Glutamatergic neuron (in vitro differentiated cells): ENCODE measurements around the gene DDX54. TPM values are rescaled to one million over a fixed set of nuclear protein-coding genes. Genes with fewer than 3 reads are reported as not detected.

Experiments
- DNase-seq: peaks from one replicate; pipeline ENCODE4 v3.0.0; 2022
- H3K27ac Mint-ChIP-seq: one replicate; pipeline ENCODE4 v1.8.0; 2020; ENCODE audit warnings: mild to moderate bottlenecking, mixed read lengths, inconsistent platforms; ENCODE audit not compliant: unreplicated experiment
- H3K27me3 Mint-ChIP-seq: one replicate; pipeline ENCODE4 v1.8.0; 2020; ENCODE audit warnings: mild to moderate bottlenecking, moderate library complexity, mixed read lengths, inconsistent platforms; ENCODE audit not compliant: unreplicated experiment
- H3K36me3 Mint-ChIP-seq: one replicate; pipeline ENCODE4 v1.8.0; 2020; ENCODE audit warnings: mild to moderate bottlenecking, mixed read lengths, inconsistent platforms; ENCODE audit not compliant: unreplicated experiment
- H3K4me1 Mint-ChIP-seq: one replicate; pipeline ENCODE4 v1.8.0; 2020; ENCODE audit warnings: mild to moderate bottlenecking, low read depth, mixed read lengths, inconsistent platforms; ENCODE audit not compliant: unreplicated experiment
- H3K4me3 Mint-ChIP-seq: one replicate; pipeline ENCODE4 v1.8.0; 2020; ENCODE audit warnings: mild to moderate bottlenecking, mixed read lengths, inconsistent platforms; ENCODE audit not compliant: unreplicated experiment
- H3K9me3 Mint-ChIP-seq: one replicate; pipeline ENCODE4 v1.8.0; 2020; ENCODE audit warnings: mild to moderate bottlenecking, moderate library complexity, mixed read lengths, inconsistent platforms; ENCODE audit not compliant: unreplicated experiment
- CTCF ChIP-seq: fragments of 200-600 bp; sonication (generic); IDR thresholded peaks from one replicate; pipeline ENCODE4 v1.5.0; 2021; ENCODE audit not compliant: partially characterized antibody, unreplicated experiment
- total RNA-seq: library from RNA; stranded (reverse); fragmentation: NEBNext Ultra II Directional; extraction: Animal tissue kit (Norgen Biotek cat#: 25700); gene quantifications from one replicate; pipeline ENCODE4 v1.2.1, GENCODE V29; 2021; ENCODE audit not compliant: unreplicated experiment

The DDX54 gene
- total RNA-seq, 1 donor from 2014 or later = 16.9 TPM

- Mint-ChIP-seq H3K4me1 (no peaks in the 10 kb centered on the region), H3K27me3 (peaks cover 4% of the 10 kb centered on the region), H3K4me3 (no peak overlapping the region), H3K36me3 (no peaks in the 10 kb centered on the region), H3K9me3 (peaks cover 1% of the 10 kb centered on the region), H3K27ac (no peak overlapping the region)
- no peak for DNase-seq
- no peak for TF ChIP-seq CTCF
These were observed 55.4 kb downstream of the DDX54 start for GRCh38 chr12:113129664-113130456.

- TF ChIP-seq CTCF = no peak
- Mint-ChIP-seq H3K36me3 (peaks cover 3% of the 10 kb centered on the region), H3K4me3 (no peak overlapping the region), H3K4me1 (no peaks in the 10 kb centered on the region), H3K27me3 (peaks cover 4% of the 10 kb centered on the region), H3K9me3 (peaks cover 4% of the 10 kb centered on the region), H3K27ac (no peak overlapping the region)
- no peak for DNase-seq
These were observed 56.2 kb downstream of the DDX54 start for GRCh38 chr12:113128802-113129663.

- H3K27ac Mint-ChIP-seq = no peak overlapping the region
- no peak overlapping the region for H3K4me3 Mint-ChIP-seq
- DNase-seq = no peak
- no peak for TF ChIP-seq CTCF
- H3K9me3 Mint-ChIP-seq = peaks cover 5% of the 10 kb centered on the region
- H3K27me3 Mint-ChIP-seq = peaks cover 4% of the 10 kb centered on the region
- H3K36me3 Mint-ChIP-seq = peaks cover 9% of the 10 kb centered on the region
- H3K4me1 Mint-ChIP-seq = no peaks in the 10 kb centered on the region
These were observed 57.5 kb downstream of the DDX54 start for GRCh38 chr12:113127791-113128199.

GRCh38 chr12:113120670-113121370 lies 64.5 kb downstream of the DDX54 start:
- TF ChIP-seq CTCF = no peak
- Mint-ChIP-seq H3K4me1 (no peaks in the 10 kb centered on the region), H3K9me3 (peaks cover 6% of the 10 kb centered on the region), H3K4me3 (no peak overlapping the region), H3K27me3 (peaks cover 7% of the 10 kb centered on the region), H3K36me3 (peaks cover 11% of the 10 kb centered on the region), H3K27ac (no peak overlapping the region)
- DNase-seq = no peak
